Right ventricle myocardium inferior (tissue), 1 donor: ENCODE data around the gene PRKCA. TPM values are rescaled to one million over a fixed set of nuclear protein-coding genes. Genes with fewer than 3 reads are reported as not detected.
"Not testable (repeated sequence)": the region's sequence is repeated elsewhere in the genome, so short reads cannot be mapped to it uniquely, and the experiment has no call there.

Source experiments
- ATAC-seq: fragments of 200-7000 bp; cut with Tn5 transposase; one replicate; pipeline ENCODE4 v1.9.1; 2020; ENCODE audit warnings: mild to moderate bottlenecking, moderate library complexity
- DNase-seq: peaks from one replicate; pipeline ENCODE4 v3.0.0; 2021; ENCODE audit errors: missing footprints
- intact Hi-C: fragments of 100-400 bp; cut with DNase I; formaldehyde crosslinking; loops from one replicate; pipeline ENCODE4 v1.11.0; 2022
- long read RNA-seq: library from polyadenylated mRNA; unstranded; transcript quantifications from one replicate; pipeline ENCODE4 v2.0.0, GENCODE V29; 2021
- total RNA-seq: library from RNA; stranded (reverse); fragmentation: NEBNext Ultra II Directional; extraction: Animal tissue kit (Norgen Biotek cat#: 25700); gene quantifications from one replicate; pipeline ENCODE4 v1.2.1, GENCODE V29; 2021
- donor health status: DM: no; HTN: yes; CAD: no; lungs with severe emphysema.

Gene PRKCA
- 6.9 TPM for total RNA-seq
- long read RNA-seq, partial matches to known transcripts, result 0 of 2 reads
- long read RNA-seq, other reads (novel, unspliced or antisense), result 2 of 2 reads

DNA sequence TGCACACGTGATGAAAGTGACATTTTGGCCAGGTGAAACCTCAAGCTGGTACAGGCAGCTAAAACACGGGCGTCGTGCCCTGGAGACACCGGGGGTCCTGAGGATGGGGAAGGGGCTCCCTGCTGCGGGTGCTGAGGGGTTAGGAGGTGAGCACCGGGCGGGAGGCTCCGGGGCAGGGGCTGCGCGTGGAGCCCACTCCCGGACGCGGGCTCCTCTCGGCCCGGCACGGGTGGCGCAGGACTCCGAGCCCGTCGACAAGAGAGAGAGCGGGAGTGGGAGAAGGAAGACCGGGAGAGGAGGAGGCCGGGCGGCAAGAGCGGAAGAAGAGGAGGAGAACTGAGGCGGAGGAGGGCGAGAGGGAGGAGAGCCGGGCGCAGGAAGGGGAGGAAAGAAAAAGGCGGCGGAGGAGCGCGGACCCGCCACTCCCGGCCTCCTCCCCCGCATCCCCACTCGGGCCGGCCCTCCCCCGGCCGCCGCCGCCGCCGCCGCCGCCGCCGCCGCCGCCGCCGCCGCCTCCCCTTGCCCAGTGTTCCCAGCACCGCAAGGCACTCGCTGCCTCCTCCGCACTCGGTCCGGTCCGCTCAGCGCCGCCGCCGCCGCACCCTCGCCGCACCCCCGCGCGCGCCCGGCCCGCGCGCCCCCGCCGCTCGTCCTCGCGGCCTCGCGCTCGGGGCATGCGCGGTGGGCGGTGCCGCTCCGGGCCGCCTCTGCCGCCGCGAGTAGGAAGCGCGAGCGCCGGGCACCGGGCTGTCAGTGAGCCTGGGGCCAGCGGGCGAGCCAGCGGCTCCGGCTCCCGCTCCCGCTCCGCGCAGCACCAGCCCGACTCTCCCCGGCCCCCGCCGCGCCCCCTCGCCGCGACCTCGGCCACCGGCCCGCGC, at the start of gene PRKCA:
TSS of gene PRKCA (plus strand) at position 750 of the 878 bp plus-strand sequence.
- intact Hi-C loops, result no loop called here
- DNase-seq, result peak; percentile 90
- peak; percentile 89 for ATAC-seq

DNA sequence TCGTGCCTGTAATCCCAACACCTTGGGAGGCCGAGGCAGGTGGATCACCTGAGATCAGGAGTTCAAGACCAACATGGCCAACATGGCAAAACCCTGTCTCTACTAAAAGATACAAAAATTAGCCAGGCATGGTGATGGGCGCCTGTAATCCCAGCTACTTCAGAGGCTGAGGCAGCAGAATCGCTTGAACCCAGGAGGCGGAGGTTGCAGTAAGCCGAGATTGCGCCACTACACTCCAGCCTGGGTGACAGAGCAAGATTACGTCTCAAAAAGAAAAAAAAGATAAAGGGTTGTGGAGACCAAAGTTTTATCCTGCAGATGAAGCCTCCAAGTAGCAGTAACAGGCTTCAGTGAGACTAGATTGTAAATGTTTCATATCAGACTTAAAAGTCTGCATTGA, 49.0 kb upstream of the PRKCA start:
- intact Hi-C loops, DNase-seq, ATAC-seq: not testable (repeated sequence)

DNA sequence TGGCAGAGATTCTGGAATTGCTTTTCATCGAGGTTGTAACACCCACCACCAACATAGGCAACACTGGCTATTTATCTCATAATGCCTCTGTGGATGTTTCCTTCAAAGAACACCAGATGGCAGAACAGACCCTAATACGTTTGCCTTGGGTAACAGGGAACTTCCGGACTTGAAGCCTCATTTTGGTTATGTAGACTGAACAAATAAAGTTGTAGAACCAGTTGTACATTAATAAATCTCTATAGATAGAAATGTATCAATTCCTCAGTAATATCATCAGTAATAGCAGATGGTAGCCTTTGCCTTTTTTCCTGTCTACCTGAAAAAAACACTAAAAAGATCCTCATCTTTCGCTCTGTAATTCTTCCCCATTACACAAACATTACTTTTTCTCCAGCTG, 47.3 kb upstream of the PRKCA start:
- ATAC-seq (peak; percentile 59), DNase-seq (no peak)
- intact Hi-C loops, result loop anchor here (2.0 to 5.0 kb wide), 3 partner anchors 312 to 420 kb away; no protein-coding TSS in a partner anchor

GRCh38 chr17:66255527-66255971, 46.9 kb upstream of the PRKCA start:
- ATAC-seq (no peak), DNase-seq (no peak)
- intact Hi-C loops, result loop anchor here (2.0 to 5.0 kb wide), 3 partner anchors 311 to 419 kb away; no protein-coding TSS in a partner anchor

DNA sequence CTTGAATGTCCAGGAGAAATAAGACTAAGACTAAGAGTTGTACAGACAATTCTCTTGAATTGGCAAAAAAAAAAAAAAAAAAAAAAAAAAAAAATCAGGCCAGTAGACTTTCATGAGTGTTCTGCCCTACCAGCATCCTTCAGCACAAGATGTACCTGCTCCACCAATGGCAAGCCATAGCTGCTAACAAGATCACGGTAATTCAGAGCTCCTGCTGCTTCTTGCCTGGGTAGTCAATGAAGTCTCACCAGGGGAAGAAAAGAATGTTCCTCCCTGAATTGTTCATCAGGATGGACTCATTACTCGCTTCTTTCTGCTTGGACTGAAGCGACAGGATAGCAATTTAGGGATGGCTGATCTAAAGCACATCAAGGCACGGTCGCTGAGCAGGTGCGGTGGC, 42.1 kb upstream of the PRKCA start:
- ATAC-seq, result no peak
- intact Hi-C loops, result no loop called here
- DNase-seq, result no peak

DNA sequence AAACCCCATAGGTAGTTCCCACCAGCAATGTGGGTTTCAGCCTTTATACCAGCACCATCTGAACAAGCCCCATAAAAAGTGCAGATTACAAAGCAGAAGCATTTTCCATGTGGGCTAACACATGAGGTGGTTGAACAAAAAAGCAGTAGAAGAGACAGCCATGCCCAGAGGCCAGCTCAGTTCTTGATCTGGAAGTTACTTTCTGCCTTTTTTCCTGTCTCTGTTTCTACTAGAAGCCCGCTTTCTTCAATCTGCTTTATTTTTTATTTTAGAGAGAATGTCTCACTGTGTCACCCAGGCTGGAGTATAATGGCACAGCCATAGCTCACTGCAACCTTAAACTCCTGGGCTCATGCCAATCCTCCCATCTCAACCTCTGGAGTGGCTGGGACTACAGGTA, 41.7 kb upstream of the PRKCA start:
- intact Hi-C loops, result no loop called here
- ATAC-seq (no peak), DNase-seq (no peak)

DNA sequence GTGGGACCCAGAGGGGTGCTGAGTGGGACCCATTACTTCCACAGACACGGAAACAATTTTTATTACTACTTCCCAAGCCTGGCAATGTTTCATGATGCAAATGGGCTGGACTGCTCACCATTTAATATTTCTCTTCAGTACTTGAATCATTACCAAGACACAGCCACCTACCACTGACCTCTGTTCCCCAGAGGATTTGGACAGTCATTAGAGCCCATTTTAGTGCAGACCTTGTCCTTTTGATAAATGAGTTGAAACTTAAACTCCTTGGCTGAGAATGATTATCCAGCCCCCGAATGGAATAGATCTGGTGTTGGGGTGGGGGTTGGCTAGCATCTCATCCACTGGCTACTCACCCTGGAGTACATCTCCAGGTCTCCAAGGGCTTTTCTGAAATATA, 39.6 kb upstream of the PRKCA start:
- intact Hi-C loops, result no loop called here
- DNase-seq (no peak), ATAC-seq (no peak)

DNA sequence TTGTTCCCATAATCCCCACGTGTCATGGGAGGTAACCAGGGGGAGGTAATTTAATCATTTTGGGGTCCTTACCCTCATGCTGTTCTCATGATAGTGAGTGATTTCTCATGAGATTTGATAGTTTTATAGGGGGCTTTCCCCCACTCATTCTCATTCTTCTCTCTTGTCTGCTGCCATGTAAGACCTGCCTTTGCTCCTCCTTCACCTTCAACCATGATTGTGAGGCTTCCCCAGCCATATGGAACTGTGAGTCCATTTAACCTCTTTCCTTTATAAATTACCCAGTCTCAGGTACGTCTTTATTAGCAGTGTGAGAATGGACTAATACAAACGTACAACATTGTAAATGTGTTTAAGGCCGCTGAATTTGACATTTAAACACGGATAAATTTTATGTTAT, 37.7 kb upstream of the PRKCA start:
- intact Hi-C loops, result no loop called here
- ATAC-seq (no peak), DNase-seq (no peak)

GRCh38 chr17:66268247-66268927, 34.0 kb upstream of the PRKCA start:
- intact Hi-C loops, result no loop called here
- no peak for ATAC-seq
- no peak for DNase-seq

GRCh38 chr17:66270106-66270505, 32.3 kb upstream of the PRKCA start:
- DNase-seq, result no peak
- intact Hi-C loops, result no loop called here
- ATAC-seq, result no peak

DNA sequence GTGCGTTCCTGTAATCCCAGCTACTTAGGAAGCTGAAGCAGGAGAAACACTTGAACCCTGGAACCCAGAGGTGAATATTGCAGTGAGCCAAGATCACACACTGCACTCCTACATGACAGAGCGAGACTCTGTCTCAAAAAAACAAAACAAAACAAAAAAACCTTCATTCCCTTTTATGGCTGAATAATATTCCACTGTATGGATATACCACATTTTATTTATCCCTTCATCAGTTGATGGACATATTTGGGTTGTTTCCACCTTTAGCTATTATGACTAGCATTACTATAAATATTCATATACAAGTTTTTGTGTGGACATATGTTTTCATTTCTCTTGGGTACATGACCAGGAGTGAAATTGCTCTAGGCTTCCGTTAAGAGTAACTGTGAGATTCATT, 30.9 kb upstream of the PRKCA start:
- DNase-seq, result no peak
- no peak for ATAC-seq
- intact Hi-C loops, result no loop called here

- DNase-seq (no peak), ATAC-seq (peak; percentile 37)
- intact Hi-C loops, result no loop called here
These were observed 29.4 kb upstream of the PRKCA start for GRCh38 chr17:66272811-66273585.

DNA sequence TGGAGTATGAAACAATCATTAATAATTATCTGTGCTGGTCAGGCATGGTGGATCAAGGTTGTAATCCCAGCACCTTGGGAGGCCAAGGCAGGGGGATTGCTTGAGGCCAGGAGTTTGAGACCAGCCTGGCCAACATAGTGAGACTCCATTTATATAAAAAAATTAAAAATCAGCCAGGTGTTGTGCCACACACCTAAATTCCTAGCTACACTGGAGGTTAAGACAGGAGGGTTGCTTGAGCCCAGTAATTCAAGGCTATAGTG, 28.9 kb upstream of the PRKCA start:
- ATAC-seq (no peak), DNase-seq (no peak)
- intact Hi-C loops, result no loop called here

- ATAC-seq, result no peak
- intact Hi-C loops, result no loop called here
- no peak for DNase-seq
These were observed 26.8 kb upstream of the PRKCA start for GRCh38 chr17:66275651-66276050.

DNA sequence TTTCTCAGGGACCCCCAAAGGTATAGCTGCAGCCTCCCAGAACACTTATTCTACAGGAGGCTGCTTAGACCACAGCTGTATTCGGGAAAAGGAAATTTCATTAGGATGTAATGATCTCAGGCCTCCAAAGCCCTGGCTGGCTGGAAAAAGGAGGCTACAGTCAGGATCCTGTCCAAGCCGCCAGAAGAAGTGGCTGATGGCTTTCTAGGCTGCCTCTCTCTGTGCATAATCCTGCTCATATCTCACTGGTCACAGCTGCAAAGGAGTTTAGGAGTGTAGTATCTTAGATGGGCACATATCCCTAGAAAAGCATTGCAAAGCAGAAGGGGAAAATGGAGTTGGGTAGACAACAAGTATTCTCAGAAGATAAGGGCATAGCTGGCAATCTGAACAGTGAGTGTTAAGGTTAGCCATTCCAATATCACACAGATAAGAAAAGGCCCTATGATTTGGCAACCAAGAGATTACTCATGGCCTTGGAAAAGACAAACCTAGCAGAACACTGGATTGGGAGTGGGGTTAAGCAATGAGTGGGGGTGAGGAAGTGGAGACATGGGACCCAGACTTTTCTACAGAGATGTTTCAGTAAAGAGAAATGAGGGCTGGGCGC, 26.0 kb upstream of the PRKCA start:
- intact Hi-C loops, result no loop called here
- ATAC-seq (no peak), DNase-seq (no peak)

DNA sequence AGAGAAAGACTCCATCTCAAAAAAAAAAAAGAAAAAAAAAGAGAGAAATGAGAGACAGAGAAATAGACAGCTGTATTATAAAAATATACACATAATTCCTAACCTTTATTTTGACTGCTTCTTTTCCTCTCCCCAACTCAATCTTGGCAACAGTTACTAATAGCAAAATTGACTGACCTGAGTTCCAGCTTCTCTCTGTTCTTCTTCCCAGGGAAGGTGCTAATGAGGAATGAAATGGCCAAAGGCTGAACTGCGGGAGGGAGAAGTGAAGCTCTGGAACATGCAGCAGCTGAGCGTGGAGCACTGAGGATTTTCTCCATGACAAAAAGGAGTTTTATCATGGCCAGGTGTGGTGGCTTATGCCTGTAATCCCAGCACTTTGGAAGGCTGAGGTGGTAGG, 25.2 kb upstream of the PRKCA start:
- no peak for DNase-seq
- intact Hi-C loops, result no loop called here
- no peak for ATAC-seq

DNA sequence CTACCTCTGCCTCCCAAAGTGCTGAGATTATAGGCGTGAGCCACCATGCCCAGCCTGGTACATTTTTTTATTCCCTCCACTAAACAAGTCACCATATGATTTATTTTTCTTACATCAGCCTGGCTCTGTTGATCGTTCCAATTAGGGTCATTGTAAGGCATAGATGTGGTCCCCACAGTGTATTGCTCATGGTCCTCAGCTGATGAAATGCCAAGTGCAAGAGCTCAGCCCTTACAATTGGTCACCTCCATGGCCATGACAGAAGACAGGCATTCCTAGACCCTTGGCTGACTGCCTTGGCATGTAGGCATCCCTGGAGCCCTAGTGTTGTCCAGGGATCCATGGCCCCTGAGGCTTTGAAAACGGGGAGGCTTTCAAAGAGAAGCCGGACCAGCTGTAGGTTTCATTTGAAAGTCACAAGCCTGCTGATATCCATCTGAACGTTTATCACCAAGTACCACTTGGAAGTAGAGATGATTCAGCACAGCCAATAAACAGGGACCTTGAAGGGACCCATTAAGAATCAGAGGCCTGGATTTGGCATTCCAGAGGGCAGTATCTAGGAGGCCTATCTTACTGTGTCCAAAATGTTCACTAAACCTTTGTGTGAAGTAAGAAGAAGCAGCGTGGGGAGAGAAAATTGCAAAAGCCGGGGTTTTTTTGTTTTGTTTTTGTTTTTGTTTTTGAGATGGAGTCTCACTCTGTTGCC, 20.6 kb upstream of the PRKCA start:
- no peak for ATAC-seq
- intact Hi-C loops, result no loop called here
- DNase-seq, result no peak

DNA sequence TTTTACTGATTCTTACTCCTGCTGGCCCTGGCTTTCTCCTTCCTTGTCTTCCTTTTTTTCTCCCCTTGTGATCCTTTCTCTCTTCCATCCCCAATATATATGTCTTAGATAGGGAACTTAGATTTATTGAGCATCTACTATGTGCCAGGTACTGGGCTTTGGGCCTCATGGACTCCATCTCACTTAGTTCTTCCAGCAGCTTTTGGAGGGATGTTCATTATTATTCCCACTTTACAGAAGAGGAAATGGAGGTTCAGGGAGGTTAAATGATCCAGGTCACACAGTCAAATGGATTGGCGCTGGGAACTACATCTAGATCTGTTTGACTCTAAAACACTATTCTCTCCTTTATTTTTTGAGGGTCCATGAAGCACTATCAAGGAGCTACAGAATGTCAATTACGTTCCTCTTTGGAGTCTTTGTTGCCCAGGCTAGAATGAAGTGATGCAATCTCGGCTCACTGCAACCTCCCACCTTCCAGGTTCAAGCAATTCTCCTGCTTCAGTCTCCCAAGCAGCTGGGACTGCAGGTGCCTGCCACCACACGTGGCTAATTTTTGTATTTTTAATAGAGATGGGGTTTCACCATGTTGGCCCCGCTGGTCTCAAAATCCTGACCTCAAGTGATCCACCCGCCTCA, 19.0 kb upstream of the PRKCA start:
- intact Hi-C loops, result no loop called here
- DNase-seq, result no peak
- ATAC-seq, result no peak
